K562 (cell line): ENCODE measurements around the gene ZG16B. TPM values are rescaled to one million over a fixed set of nuclear protein-coding genes. Genes with fewer than 3 reads are reported as not detected.

Source experiments
- BACH1 ChIP-seq: fragments of 200-800 bp; sonication (Bioruptor generic); IDR thresholded peaks from 2 replicates; pipeline ENCODE4 v1.6.1; 2016; ENCODE audit warnings: missing genetic modification characterization, missing compliant biosample characterization
- BRD4 ChIP-seq: fragments of 200-600 bp; sonication (generic); IDR thresholded peaks from 2 replicates; pipeline ENCODE4 v1.6.1; 2017; ENCODE audit warnings: inconsistent platforms
- CAMTA2 ChIP-seq: fragments of 250-450 bp; sonication (Bioruptor Pico); conservative IDR thresholded peaks from 2 replicates; pipeline ENCODE4 v1.5.1; 2022
- CBX1 ChIP-seq: sonication (generic); IDR thresholded peaks from 2 replicates; pipeline ENCODE4 v1.6.1; 2016; ENCODE audit warnings: antibody characterized with exemption, low read depth, mild to moderate bottlenecking
- E2F3 ChIP-seq: fragments of 250-450 bp; sonication (Bioruptor Pico); IDR thresholded peaks from 2 replicates; pipeline ENCODE4 v1.4.0; 2020; ENCODE audit warnings: mild to moderate bottlenecking
- FIP1L1 ChIP-seq: fragments of 200-400 bp; formaldehyde crosslinking; IDR thresholded peaks from 2 replicates; pipeline ENCODE4 v1.6.1; 2018; ENCODE audit warnings: mild to moderate bottlenecking, low read depth, low read length; ENCODE audit not compliant: poor library complexity, severe bottlenecking
- GATAD2B ChIP-seq: fragments of 450-650 bp; IDR thresholded peaks from 2 replicates; pipeline ENCODE4 v1.6.1; 2017; ENCODE audit warnings: mild to moderate bottlenecking, borderline replicate concordance
- GTF2A2 ChIP-seq: IDR thresholded peaks from 2 replicates; pipeline ENCODE4 v1.6.1; 2016; ENCODE audit warnings: mild to moderate bottlenecking, missing genetic modification characterization, missing compliant biosample characterization
- HCFC1 ChIP-seq: IDR thresholded peaks from 2 replicates; pipeline ENCODE4 v1.6.1; 2012; ENCODE audit warnings: low read depth, low read length, improper control_type of control experiment
- KLF16 ChIP-seq: IDR thresholded peaks from 2 replicates; pipeline ENCODE4 v1.6.1; 2016; ENCODE audit warnings: antibody characterized with exemption
- MCM5 ChIP-seq: fragments of 450-650 bp; IDR thresholded peaks from 2 replicates; pipeline ENCODE4 v1.6.1; 2016; ENCODE audit warnings: low read depth
- NFRKB ChIP-seq: fragments of 450-650 bp; IDR thresholded peaks from 2 replicates; pipeline ENCODE4 v1.6.1; 2016; ENCODE audit warnings: low read depth
- RBM39 ChIP-seq: fragments of 200-400 bp; formaldehyde crosslinking; optimal IDR thresholded peaks from 2 replicates; pipeline ENCODE3; 2018; ENCODE audit warnings: low read depth, low read length
- RFX1 ChIP-seq: fragments of 450-650 bp; IDR thresholded peaks from 2 replicates; pipeline ENCODE4 v1.6.1; 2016; ENCODE audit warnings: mild to moderate bottlenecking, moderate library complexity
- SMARCC2 ChIP-seq: fragments of 450-650 bp; IDR thresholded peaks from 2 replicates; pipeline ENCODE4 v1.6.1; 2017; ENCODE audit warnings: antibody characterized with exemption, moderate library complexity, mild to moderate bottlenecking, low read depth
- SOX6 ChIP-seq: fragments of 450-650 bp; IDR thresholded peaks from 2 replicates; pipeline ENCODE4 v1.6.1; 2014; ENCODE audit warnings: mild to moderate bottlenecking
- TEAD4 ChIP-seq, 2 experiments: sonication (generic) in 1 of 2; formaldehyde crosslinking in 1 of 2; IDR thresholded peaks; 2 replicates each; pipeline versions ENCODE4 v1.6.1 to v1.8.0; 2012 to 2022; ENCODE audit warnings: borderline replicate concordance in 1 of 2, inconsistent platforms in 1 of 2, low read length in 1 of 2, mild to moderate bottlenecking in 1 of 2, missing genetic modification reagents in 1 of 2
- THRA ChIP-seq: fragments of 450-650 bp; IDR thresholded peaks from 2 replicates; pipeline ENCODE4 v1.6.1; 2017; ENCODE audit warnings: mild to moderate bottlenecking, moderate library complexity
- THRAP3 ChIP-seq: fragments of 450-650 bp; IDR thresholded peaks from 2 replicates; pipeline ENCODE4 v1.6.1; 2016; ENCODE audit warnings: mild to moderate bottlenecking, inconsistent platforms, borderline replicate concordance
- UBTF ChIP-seq, 2 experiments: IDR thresholded peaks; 2 replicates each; pipeline ENCODE4 v1.6.1; 2012; ENCODE audit warnings: improper control_type of control experiment in 2 of 2, low read depth in 2 of 2, low read length in 2 of 2, borderline replicate concordance in 1 of 2
- XRCC5 ChIP-seq: fragments of 200-400 bp; formaldehyde crosslinking; IDR thresholded peaks from 2 replicates; pipeline ENCODE4 v1.6.1; 2017; ENCODE audit warnings: low read depth, mild to moderate bottlenecking, low read length
- ZNF695 ChIP-seq: fragments of 450-650 bp; formaldehyde crosslinking; IDR thresholded peaks from 2 replicates; pipeline ENCODE4 v1.4.0; 2020; ENCODE audit warnings: mild to moderate bottlenecking, moderate library complexity
- ZNF75A ChIP-seq: fragments of 450-650 bp; formaldehyde crosslinking; IDR thresholded peaks from 2 replicates; pipeline ENCODE4 v1.4.0; 2020; ENCODE audit warnings: mild to moderate bottlenecking
- polyA plus RNA-seq, 8 experiments: library from polyadenylated mRNA; depleted of rRNA in 4 of 8; stranded (reverse) in 5 of 8; unstranded in 3 of 8; fragments of >200 nt; fragmentation: Nextera tagmentation in 2 of 8; fragmentation: Illumina TruSeq in 1 of 8; extraction: Ambion mirVana in 2 of 8; extraction: Trizol in 1 of 8; gene quantifications; 2 replicates each; pipeline versions ENCODE4 v1.2.1 to v1.2.3, GENCODE V29; 2011 to 2014; ENCODE audit warnings: inconsistent platforms in 1 of 8, missing spikeins in 1 of 8
- total RNA-seq, 7 experiments: library from RNA; depleted of rRNA in 6 of 7; stranded (reverse); fragments of >200 nt in 6 of 7; fragmentation: Illumina TruSeq in 2 of 7; extraction: Trizol in 2 of 7; gene quantifications; 2 replicates each; pipeline versions ENCODE4 v1.2.1 to v1.2.3, GENCODE V29; 2011 to 2021; ENCODE audit warnings: low replicate concordance in 1 of 7
- TF ChIP-seq, protein P1 (sequence below): sonication (generic); formaldehyde crosslinking; IDR thresholded peaks from 2 replicates; pipeline ENCODE4 v1.8.0; 2022; ENCODE audit warnings: mild to moderate bottlenecking, missing genetic modification reagents
- TF ChIP-seq, protein P2 (sequence below): fragments of 450-650 bp; IDR thresholded peaks from 2 replicates; pipeline ENCODE4 v1.6.1; 2016; ENCODE audit warnings: low read depth, mild to moderate bottlenecking, moderate library complexity

Gene ZG16B
- total and polyA plus RNA-seq, 9 of the 15 experiments (the other 6 are each of a cell fraction or from before 2014, with no cell fraction given), result 0.25 to 0.43 (median 0.34) TPM; not detected in 5

GRCh38 chr16:2842340-2843000 lies 12.4 kb downstream of the ZG16B start (continued):
- TF ChIP-seq, protein P1, sequence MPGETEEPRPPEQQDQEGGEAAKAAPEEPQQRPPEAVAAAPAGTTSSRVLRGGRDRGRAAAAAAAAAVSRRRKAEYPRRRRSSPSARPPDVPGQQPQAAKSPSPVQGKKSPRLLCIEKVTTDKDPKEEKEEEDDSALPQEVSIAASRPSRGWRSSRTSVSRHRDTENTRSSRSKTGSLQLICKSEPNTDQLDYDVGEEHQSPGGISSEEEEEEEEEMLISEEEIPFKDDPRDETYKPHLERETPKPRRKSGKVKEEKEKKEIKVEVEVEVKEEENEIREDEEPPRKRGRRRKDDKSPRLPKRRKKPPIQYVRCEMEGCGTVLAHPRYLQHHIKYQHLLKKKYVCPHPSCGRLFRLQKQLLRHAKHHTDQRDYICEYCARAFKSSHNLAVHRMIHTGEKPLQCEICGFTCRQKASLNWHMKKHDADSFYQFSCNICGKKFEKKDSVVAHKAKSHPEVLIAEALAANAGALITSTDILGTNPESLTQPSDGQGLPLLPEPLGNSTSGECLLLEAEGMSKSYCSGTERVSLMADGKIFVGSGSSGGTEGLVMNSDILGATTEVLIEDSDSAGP (CRISPR knock-in tag), result no peak
- TF ChIP-seq TEAD4 (IDR thresholded peaks at IDR 0.05; ENCODE audit: low read length) (0 out of 2 replicates have a peak, but pooled peaks have one; percentile 10), TEAD4 (CRISPR knock-in tag; IDR thresholded peaks at IDR 0.05; ENCODE audit: borderline replicate concordance) (no peak), UBTF (IDR thresholded peaks at IDR 0.05; ENCODE audit: borderline replicate concordance in 1 of 2, low read depth in 2 of 2, low read length in 2 of 2) (no peak), NFRKB (no peak), SMARCC2 (no peak), SOX6 (no peak), THRA (no peak), XRCC5 (no peak; the same call in 1 of the 2 replicates), CBX1 (peak; percentile 79; the same call in 1 of the 2 replicates), CAMTA2 (CRISPR knock-in tag) (no peak), E2F3 (no peak), THRAP3 (0 out of 2 replicates have a peak, but pooled peaks have one; percentile 60), KLF16 (0 out of 2 replicates have a peak, but pooled peaks have one; percentile 19), ZNF695 (no peak), GTF2A2 (tag) (no peak), FIP1L1 (no peak), BRD4 (no peak), HCFC1 (peak; percentile 74), BACH1 (tag) (no peak), ZNF75A (CRISPR knock-in tag) (no peak), MCM5 (no peak), RFX1 (no peak), RBM39 (no peak), GATAD2B (peak; percentile 40; the same call in 1 of the 2 replicates)
- TF ChIP-seq, protein P2, sequence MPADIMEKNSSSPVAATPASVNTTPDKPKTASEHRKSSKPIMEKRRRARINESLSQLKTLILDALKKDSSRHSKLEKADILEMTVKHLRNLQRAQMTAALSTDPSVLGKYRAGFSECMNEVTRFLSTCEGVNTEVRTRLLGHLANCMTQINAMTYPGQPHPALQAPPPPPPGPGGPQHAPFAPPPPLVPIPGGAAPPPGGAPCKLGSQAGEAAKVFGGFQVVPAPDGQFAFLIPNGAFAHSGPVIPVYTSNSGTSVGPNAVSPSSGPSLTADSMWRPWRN, result no peak
